ENCODE data around the gene UTRN.

UTRN gene

GRCh38 chr6:144277605-144278227 lies 7.4 kb upstream of the UTRN start:
- DNase-seq, result no peak
- Histone ChIP-seq H3K36me3 (replicated peaks; ENCODE audit: insufficient read depth, low read length) (no peaks in the 10 kb centered on the region), H3F3A (ENCODE audit: insufficient read depth, low read length) (no peaks in the 10 kb centered on the region), H3K79me2 (ENCODE audit: low read length) (no peaks in the 10 kb centered on the region), H4K20me1 (ENCODE audit: insufficient read depth, low read length) (no peaks in the 10 kb centered on the region), H3K27me3 (replicated peaks; ENCODE audit: insufficient read depth, low read length) (no peaks in the 10 kb centered on the region), H2AFZ (ENCODE audit: low read length) (no peak overlapping the region), H3K27ac (ENCODE audit: low read length) (no peak overlapping the region), H3K9ac (ENCODE audit: low read length) (no peak overlapping the region), H3K4me1 (ENCODE audit: low read length) (no peaks in the 10 kb centered on the region), H3K9me2 (replicated peaks; ENCODE audit: insufficient read depth, low read length) (no peaks in the 10 kb centered on the region), H3K4me3 (ENCODE audit: low read length) (no peak overlapping the region), H3K4me2 (ENCODE audit: low read depth, low read length) (no peak overlapping the region), H3K9me3 (replicated peaks; ENCODE audit: insufficient read depth, low read length) (no peaks in the 10 kb centered on the region)
- no peak for TF ChIP-seq EZH2phosphoT487 (IDR thresholded peaks at IDR 0.05; ENCODE audit: low read length)
- TF ChIP-seq EZH2 (optimal IDR thresholded peaks at IDR 0.05; ENCODE audit: low read depth, low read length), result no peak
- no peak for TF ChIP-seq CTCF (IDR thresholded peaks at IDR 0.05; ENCODE audit: low read length)

GRCh38 chr6:144278659-144279314 lies 6.3 kb upstream of the UTRN start:
- Histone ChIP-seq H3K79me2 (ENCODE audit: low read length) (no peaks in the 10 kb centered on the region), H4K20me1 (ENCODE audit: insufficient read depth, low read length) (no peaks in the 10 kb centered on the region), H3K4me1 (ENCODE audit: low read length) (no peaks in the 10 kb centered on the region), H3K9me2 (replicated peaks; ENCODE audit: insufficient read depth, low read length) (no peaks in the 10 kb centered on the region), H3K9me3 (replicated peaks; ENCODE audit: insufficient read depth, low read length) (no peaks in the 10 kb centered on the region), H3F3A (ENCODE audit: insufficient read depth, low read length) (no peaks in the 10 kb centered on the region), H3K36me3 (replicated peaks; ENCODE audit: insufficient read depth, low read length) (no peaks in the 10 kb centered on the region), H3K9ac (ENCODE audit: low read length) (no peak overlapping the region), H2AFZ (ENCODE audit: low read length) (no peak overlapping the region), H3K27me3 (replicated peaks; ENCODE audit: insufficient read depth, low read length) (no peaks in the 10 kb centered on the region), H3K4me2 (ENCODE audit: low read depth, low read length) (no peak overlapping the region), H3K27ac (ENCODE audit: low read length) (no peak overlapping the region), H3K4me3 (ENCODE audit: low read length) (no peak overlapping the region)
- DNase-seq, result no peak
- TF ChIP-seq CTCF (IDR thresholded peaks at IDR 0.05; ENCODE audit: low read length) (no peak), EZH2phosphoT487 (IDR thresholded peaks at IDR 0.05; ENCODE audit: low read length) (no peak), EZH2 (optimal IDR thresholded peaks at IDR 0.05; ENCODE audit: low read depth, low read length) (no peak)

- Histone ChIP-seq H3K27ac (ENCODE audit: low read length) (no peak overlapping the region), H3K4me2 (ENCODE audit: low read depth, low read length) (no peak overlapping the region), H3K4me1 (ENCODE audit: low read length) (no peaks in the 10 kb centered on the region), H4K20me1 (ENCODE audit: insufficient read depth, low read length) (no peaks in the 10 kb centered on the region), H3K36me3 (replicated peaks; ENCODE audit: insufficient read depth, low read length) (no peaks in the 10 kb centered on the region), H3K9me2 (replicated peaks; ENCODE audit: insufficient read depth, low read length) (no peaks in the 10 kb centered on the region), H3K4me3 (ENCODE audit: low read length) (no peak overlapping the region), H3K9ac (ENCODE audit: low read length) (no peak overlapping the region), H3K27me3 (replicated peaks; ENCODE audit: insufficient read depth, low read length) (no peaks in the 10 kb centered on the region), H3K9me3 (replicated peaks; ENCODE audit: insufficient read depth, low read length) (no peaks in the 10 kb centered on the region), H3F3A (ENCODE audit: insufficient read depth, low read length) (no peaks in the 10 kb centered on the region), H3K79me2 (ENCODE audit: low read length) (no peaks in the 10 kb centered on the region), H2AFZ (ENCODE audit: low read length) (no peak overlapping the region)
- DNase-seq, result no peak
- TF ChIP-seq EZH2 (optimal IDR thresholded peaks at IDR 0.05; ENCODE audit: low read depth, low read length) (no peak), EZH2phosphoT487 (IDR thresholded peaks at IDR 0.05; ENCODE audit: low read length) (no peak), CTCF (IDR thresholded peaks at IDR 0.05; ENCODE audit: low read length) (no peak)
These were observed 5.5 kb upstream of the UTRN start for GRCh38 chr6:144279484-144280150.
